ENCODE results near the gene OTUD3.
A peak's percentile ranks its signal among the peaks of the same experiment; 100 is the strongest.
"Not testable (repeated sequence)": the region's sequence is repeated elsewhere in the genome, so short reads cannot be mapped to it uniquely, and the experiment has no call there.

OTUD3 gene

DNA sequence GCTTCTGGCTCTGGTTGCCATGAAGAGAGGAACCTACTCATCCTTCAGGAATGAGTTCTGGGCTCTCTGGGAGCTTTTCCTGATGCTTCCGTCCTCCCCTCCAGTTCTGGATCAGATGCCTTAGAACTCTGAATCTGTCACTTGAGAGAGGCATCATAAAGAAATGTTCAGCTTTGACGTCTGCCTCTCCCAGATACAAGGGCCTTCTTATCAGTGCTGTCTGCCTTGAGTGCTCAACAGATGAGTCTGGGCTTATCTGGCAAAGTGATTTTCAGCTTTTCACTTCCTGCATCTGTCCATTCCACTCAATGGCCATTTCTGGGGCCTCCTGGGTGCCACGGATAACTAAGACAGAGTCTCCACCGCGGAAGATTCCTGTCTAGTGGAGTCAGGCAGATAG lies 12.3 kb upstream of the OTUD3 start:
- no peak for DNase-seq

GRCh38 chr1:19872190-19872589 lies 10.0 kb upstream of the OTUD3 start:
- DNase-seq, result no peak

DNA sequence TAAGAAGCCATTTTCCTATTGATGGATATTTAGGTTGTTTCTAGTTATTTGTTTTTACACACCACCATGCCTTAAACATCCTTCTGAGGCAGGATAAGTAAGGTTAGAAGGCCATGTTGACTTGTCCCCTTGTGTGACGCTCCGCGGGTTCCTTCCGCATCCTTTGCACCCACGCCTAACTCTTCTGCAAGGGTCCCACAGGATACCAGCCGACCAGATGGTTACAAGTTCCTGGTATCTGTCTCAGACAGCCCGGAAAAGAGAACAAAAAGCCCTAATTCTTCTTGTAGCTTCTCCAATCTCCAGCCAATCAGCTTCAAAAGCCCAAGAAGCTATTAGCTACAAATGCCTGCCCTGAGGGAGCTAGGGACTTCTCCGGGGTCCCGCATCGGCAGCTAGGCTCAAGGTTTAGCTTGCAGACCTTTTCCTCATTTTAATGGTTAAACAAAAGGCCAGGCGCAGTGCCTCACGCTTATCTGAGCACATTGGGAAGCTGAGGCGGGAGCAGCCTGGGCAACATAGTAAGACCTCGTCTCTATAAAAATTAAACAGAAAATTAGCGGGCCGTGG lies 4.9 kb upstream of the OTUD3 start:
- no peak for DNase-seq

DNA sequence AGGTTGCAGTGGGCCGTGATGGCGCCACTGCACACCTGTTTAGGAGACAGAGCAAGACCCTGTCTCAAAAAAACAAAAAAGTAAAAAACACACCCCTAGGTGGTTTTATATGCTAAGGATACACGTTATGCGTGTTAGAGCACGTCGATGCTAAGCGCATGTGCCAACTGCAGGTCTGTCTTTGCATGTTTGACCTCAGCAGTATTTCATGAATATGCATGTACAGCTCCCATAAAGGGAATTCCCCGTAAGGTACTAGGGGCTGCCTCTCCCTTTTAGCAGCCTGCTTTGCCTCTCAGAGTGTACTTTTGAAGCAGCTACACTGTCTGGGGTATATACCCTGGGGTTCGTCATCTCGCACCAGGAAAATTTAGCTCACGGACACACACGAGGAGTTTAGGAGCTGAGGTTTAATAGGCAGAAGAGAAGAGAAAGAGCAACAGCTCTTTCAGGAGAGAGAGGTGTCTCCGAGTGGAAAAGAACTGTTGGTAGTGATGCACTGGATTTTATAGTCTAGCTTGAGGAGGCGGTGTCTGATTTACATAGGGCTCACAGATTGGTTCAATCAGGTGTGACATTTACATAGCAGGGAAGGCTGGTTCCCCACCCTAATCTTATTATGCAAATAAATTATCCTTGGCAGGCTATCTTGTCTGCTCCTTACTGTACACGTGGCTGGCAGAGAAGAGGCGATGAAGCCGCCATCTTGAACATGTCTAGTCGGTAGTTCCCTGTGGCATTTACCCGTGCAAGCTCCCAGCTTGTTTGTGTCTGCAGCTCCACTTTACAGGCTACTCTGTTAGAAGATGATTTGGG lies 4.2 kb upstream of the OTUD3 start:
- DNase-seq, result peak; percentile 68

GRCh38 chr1:19878637-19878985 lies 3.6 kb upstream of the OTUD3 start:
- no peak for DNase-seq

- DNase-seq, result no peak
Observed at GRCh38 chr1:19879227-19879626, 3.0 kb upstream of the OTUD3 start.

DNA sequence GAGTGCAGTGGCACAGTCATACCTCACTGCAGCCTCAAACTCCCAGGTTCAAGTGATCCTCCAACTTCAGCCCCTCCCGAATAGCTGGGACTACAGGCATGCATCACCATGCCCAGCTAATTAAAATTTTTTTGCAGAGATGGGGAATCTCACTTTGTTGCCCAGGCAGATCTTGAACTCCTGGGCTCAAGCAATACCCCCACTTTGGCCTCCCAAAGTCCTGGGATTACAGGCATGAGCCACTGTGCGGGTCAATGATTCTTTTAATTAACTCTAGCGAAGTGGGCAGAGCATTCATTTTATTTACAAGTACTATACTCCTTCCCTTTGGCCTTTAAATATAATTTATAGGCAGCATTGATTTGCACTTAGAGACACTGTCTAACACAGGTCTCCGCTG lies 2.5 kb upstream of the OTUD3 start:
- DNase-seq, result no peak

DNA sequence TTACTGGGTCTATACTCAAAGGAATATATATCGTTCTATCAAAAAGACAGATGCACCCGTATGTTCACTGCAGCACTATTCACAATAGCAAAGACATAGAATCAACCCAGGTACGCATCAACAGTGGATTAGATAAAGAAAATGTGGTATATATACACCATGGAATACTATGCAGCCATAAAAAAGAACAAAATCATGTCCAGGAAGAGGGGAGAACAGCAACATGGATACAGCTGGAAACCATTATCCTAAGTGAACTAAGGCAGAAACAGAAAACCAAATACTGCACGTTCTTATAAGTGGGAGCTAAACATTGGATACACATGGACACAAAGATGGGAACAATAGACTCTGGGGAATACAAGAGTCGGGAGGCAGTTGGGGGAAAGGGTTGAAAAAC lies 1.4 kb upstream of the OTUD3 start:
- DNase-seq, result not testable (repeated sequence)

DNA sequence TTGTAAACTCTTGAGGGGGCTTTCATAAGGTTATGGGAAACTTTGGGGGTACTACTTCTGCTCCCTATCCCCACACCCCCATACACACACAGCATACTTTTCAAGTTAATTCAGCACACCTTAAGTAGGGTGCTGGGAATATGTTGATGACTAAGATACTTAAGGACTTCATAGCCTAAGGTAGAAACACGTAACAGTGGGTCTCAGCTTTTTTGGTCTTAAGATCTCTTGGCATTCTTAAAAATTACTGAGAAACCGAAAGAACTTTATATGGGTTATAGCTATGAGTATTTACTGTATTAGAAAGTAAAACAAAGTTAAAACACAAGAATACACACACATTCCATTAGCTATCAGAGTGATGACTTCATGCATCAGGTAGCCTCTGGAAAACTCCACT lies 2.1 kb downstream of the OTUD3 start:
- no peak for DNase-seq

- DNase-seq, result no peak
Observed at GRCh38 chr1:19885821-19886220, 3.6 kb downstream of the OTUD3 start.

- no peak for DNase-seq
Observed at GRCh38 chr1:19888112-19888511, 5.9 kb downstream of the OTUD3 start.

DNA sequence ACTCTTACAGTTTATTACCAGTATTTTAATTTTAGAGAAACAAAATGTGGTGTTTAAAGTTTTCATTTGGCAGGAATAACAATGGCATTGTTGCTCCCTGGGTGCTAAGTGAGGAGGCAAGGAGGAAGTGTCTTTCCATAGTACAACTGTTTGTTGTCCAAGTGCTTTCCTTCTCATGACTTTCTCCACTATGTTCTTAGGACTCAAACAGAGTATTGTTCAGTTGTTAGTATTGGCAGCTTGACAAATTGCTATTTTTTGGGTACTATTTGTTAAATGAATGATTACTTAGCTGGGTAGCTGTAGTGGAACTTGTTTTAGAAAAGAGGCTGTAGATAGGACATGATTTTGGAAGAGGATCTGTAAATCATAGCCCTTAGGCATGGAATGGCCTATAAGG lies 7.5 kb downstream of the OTUD3 start:
- DNase-seq, result no peak

DNA sequence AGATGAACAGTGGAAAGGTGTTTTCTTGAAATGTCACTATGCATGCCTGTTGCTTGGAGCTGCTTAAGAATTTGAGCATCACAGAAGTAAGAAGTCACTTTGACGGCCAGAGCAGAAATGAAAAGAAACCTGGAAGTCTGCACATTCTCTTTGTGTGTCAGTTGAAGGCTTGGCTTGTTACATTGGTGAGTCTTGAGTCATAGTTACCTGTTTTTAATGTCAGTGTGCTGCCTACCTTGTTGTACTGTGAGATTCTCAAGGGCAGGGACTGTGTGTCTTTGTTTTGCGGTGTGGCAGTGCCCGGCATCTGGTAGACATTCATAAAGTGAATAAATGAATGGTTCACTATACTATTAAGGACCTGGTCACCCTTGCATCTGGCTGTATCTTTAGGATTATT lies 9.9 kb downstream of the OTUD3 start:
- DNase-seq, result no peak

DNA sequence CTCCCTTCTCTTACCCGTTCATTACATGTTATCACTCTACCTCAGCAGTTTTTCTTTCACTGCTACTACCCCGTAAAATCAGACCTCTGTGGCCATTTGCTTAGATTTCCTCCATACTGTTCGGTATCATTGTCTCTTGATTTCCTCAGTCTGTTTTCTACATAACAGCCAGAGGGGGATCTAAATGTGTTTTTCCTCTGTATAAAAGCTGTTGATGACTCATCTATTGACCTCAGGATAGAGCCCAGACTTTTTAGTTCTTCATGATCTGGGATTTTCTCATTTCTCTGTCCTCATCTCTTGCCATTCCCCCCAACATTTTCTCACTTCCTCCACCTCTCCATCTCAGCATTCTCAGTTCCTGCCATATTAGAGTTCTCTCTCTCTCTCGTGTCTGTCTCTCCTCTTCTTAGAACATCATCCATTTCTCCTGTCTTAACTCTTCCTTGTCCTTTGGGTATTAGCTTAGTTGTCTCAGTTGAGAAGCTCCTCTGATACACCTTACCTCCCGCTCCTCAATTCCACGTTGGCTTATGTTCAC lies 10.5 kb downstream of the OTUD3 start:
- no peak for DNase-seq

DNA sequence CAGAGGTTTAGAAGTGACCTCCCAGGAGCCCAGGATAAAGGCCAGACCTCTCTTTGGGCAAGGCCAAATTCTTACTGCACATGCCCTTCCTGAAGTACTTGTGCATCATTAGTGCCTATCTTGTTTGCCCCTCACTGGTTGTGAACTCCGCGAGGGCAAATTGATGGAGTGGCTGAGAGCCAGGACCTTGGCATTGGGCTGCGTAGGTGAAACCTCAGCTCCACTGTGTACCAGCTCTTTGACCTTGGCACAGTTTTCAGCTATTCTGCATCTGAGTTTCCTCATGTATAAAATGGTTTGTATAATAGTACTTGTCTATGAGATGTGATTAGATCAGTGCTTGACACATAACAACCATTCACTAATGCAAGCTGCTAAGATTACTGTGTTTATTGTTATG lies 11.5 kb downstream of the OTUD3 start:
- no peak for DNase-seq

DNA sequence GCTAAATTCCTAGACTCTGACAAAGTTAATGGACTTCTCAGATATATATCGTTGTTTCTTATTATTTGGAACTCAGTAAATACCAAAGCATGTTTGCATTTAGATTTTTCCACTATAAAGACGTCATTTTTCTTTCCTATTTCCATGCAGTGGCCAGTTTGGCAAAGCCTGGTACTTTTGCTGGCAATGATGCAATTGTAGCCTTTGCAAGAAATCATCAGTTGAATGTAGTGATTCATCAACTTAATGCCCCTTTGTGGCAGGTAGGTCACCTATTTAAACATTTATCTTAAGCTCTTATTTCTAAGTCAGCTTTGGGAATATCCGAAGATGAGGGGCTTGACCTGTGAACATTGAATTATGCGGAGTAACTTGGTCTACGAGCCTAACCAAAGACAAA lies 12.0 kb downstream of the OTUD3 start:
- no peak for DNase-seq

- DNase-seq, result no peak
Observed at GRCh38 chr1:19901653-19902052, 19.5 kb downstream of the OTUD3 start.

DNA sequence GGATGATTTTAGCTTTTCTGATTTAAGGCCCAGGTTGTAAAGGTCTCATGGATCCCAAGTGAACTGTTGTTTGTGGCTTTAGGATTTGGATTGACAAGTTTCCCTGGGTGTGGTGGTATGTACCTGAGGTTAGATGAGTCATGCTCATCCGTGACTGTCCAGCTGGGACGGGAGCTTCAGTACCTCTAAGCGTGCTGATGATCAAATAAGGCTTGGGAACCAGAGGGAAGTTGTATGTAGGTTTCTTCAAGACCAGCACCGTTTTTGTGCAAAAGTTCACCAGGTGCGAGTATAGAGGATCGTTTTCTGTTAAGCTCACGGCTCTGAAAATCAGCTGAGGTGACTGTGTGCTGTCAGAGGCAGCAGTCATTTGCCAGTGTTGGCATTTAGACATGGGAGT lies 21.4 kb downstream of the OTUD3 start:
- DNase-seq, result no peak

DNA sequence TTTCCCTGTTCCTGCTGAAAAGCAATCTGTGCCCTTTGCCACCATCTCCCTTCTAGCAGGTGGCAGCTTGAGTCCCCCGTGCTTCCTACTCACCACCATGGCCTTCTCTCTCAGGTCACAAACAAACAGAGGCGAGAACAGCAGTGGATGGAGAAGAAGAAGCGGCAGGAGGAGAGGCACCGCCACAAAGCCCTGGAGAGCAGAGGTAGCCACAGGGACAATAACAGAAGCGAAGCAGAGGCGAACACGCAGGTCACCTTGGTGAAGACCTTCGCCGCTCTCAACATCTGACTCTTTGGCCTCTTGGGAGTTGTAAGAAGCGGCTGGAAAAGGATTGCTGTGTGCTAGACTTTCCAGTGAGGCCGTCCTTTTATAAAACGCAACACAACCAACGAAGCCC lies 25.3 kb downstream of the OTUD3 start:
- no peak for DNase-seq

- no peak for DNase-seq
Observed at GRCh38 chr1:19909392-19909791, 27.2 kb downstream of the OTUD3 start.

GRCh38 chr1:19909971-19910370 lies 27.8 kb downstream of the OTUD3 start:
- DNase-seq, result no peak

GRCh38 chr1:19910650-19911049 lies 28.5 kb downstream of the OTUD3 start:
- DNase-seq, result no peak

- DNase-seq, result peak; percentile 19
Observed at GRCh38 chr1:19918057-19918456, 35.9 kb downstream of the OTUD3 start.

DNA sequence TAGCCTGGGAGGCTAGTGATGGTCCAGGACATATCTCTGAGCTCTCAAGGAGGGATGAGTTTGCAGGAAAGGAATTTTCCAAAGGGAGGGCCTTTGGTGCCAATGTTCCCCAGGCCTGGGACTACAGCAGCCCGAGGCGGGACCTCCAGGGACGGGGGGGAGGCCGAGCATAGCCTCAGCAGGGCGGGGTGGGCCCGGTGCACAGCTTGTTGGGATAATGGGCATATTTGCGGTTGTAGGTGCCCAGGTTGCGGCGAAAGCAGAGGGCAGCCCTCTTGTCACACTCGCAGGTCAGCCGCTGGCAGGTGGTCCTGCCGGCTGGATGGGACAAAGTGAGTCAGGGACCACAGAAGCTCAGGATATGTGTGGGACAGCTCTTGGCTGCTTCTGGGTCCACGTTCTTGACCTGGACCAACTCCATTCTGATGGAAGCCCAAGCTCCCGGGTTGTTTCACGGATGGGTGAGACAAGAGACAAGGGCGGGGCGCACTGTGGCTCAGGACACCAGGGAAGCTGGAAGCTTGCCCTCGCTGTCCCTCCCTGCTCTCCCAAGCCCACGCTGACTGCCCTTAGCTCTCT lies 38.0 kb downstream of the OTUD3 start:
- DNase-seq, result no peak

All from NCI-H446 treated with DMSO at 0.1 percent for 48 hours (cell line).